WI38 (cell line): ENCODE measurements around the gene PEX26.
A peak's percentile ranks its signal among the peaks of the same experiment; 100 is the strongest.

ENCODE experiments used
- H3K4me3 ChIP-seq: 2 replicates; pipeline ENCODE4 v1.5.1; 2011; ENCODE audit warnings: low read depth, mild to moderate bottlenecking, control low read depth, low read length
- CTCF ChIP-seq: IDR thresholded peaks from 2 replicates; pipeline ENCODE4 v1.5.1; 2012; ENCODE audit warnings: low read depth, mild to moderate bottlenecking, control low read depth, low read length

PEX26 gene

DNA sequence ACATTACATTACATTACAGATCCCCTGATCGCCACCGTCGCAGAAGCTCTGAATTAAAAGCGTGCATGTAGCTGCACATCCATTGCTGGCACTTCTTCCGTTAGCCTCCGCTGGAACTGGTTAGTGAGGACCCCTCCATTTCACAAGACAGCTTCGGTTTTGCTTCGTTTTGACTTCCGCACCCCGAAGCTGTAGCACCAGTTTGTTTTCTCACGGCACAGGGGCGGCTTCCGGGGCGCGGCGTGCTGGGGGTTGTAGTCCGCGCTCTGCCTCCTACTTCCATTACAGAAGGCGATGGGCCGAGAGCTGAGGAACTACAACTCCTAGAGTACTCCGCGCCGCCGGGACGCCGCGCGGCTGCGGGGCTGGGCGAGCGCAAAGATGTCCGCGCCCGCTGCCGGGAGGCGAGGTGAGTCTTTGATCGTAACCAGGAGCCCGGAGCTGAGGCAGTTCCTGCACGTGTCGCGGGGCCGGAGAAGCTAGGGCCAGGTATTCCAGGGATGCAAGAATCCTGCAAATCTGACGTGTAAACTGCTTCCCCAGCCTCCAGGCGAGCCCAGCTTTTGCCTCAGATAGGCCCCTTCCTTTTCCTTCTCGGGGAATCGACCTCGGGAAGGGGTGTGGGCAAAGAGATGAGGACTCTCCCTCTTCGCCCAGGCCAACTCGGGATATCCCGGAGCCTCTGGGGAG, at the start of gene PEX26:
Gene PEX26, plus strand, starts transcription at position 352 of the 690 bp plus-strand sequence. CDS start 387 bp downstream, outside the sequence.
- H3K4me3 ChIP-seq: peak within 1 kb of the TSS; percentile 100
- no peak for TF ChIP-seq CTCF

GRCh38 chr22:18028817-18029527, 48.8 kb upstream of the PEX26 start:
- TF ChIP-seq CTCF: no peak
- H3K4me3 ChIP-seq: no peak overlapping the region

- no peak for TF ChIP-seq CTCF
- no peak overlapping the region for H3K4me3 ChIP-seq
Observed at GRCh38 chr22:18029686-18030267, 48.0 kb upstream of the PEX26 start.

- H3K4me3 ChIP-seq: 0 out of 2 replicates have a peak overlapping the region, but pooled peaks have one; percentile 9
- TF ChIP-seq CTCF: no peak
Observed at GRCh38 chr22:18031695-18032454, 45.9 kb upstream of the PEX26 start.

DNA sequence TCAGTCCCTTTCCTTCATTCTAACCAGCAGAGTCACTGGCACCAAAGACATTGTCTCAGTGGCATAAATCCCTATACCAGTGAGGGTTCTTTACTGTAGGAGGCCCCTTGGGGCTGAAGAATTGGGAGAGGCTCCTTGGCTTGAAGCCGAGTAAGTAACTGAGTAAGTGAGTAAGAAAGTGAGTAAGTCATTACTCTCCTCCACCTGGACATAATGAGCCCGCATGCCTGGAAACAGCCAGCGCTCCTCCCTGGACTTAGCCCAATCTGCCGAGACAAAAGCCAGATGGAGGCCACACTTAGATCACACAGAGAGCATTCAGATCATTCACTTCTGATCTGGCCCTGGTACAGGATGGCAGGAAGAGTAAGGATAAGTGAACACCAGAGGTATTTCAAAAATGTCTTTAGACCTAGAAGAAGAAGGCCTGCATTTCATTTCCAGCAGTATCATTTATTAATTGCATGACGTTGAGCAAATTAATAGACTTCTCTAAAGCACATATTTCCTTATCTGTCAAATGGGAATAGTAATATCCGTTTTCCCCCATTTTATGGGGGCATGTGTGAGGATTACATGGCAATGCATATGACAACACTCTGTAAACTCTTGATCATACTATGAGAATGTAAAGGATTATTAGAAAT, 45.2 kb upstream of the PEX26 start:
- no peak for TF ChIP-seq CTCF
- 0 out of 2 replicates have a peak overlapping the region, but pooled peaks have one; percentile 9 for H3K4me3 ChIP-seq

- H3K4me3 ChIP-seq: no peak overlapping the region
- TF ChIP-seq CTCF: no peak
Observed at GRCh38 chr22:18033204-18033998, 44.4 kb upstream of the PEX26 start.
